IPS-18a (cell line): Measurements from ENCODE around the gene PSORS1C1.

Experiments
- H3K27ac ChIP-seq: one replicate; pipeline ENCODE4 v1.5.1; 2013; ENCODE audit warnings: low read length
- H3K27me3 ChIP-seq: one replicate; pipeline ENCODE4 v1.6.1; 2013; ENCODE audit warnings: mild to moderate bottlenecking, low read length; ENCODE audit not compliant: control insufficient read depth, insufficient read depth
- H3K36me3 ChIP-seq: one replicate; pipeline ENCODE4 v1.6.1; 2013; ENCODE audit warnings: low read depth, low read length; ENCODE audit not compliant: control insufficient read depth
- H3K4me1 ChIP-seq: one replicate; pipeline ENCODE4 v1.6.1; 2013; ENCODE audit warnings: low read depth, low read length; ENCODE audit not compliant: control insufficient read depth
- H3K4me3 ChIP-seq: one replicate; pipeline ENCODE4 v1.5.1; 2013; ENCODE audit warnings: low read length
- H3K9ac ChIP-seq: one replicate; pipeline ENCODE4 v1.6.1; 2013; ENCODE audit warnings: mild to moderate bottlenecking, low read length, moderate library complexity
- H3K9me3 ChIP-seq: one replicate; pipeline ENCODE4 v1.6.1; 2013; ENCODE audit warnings: low read depth, low read length; ENCODE audit not compliant: control insufficient read depth

PSORS1C1 gene

DNA sequence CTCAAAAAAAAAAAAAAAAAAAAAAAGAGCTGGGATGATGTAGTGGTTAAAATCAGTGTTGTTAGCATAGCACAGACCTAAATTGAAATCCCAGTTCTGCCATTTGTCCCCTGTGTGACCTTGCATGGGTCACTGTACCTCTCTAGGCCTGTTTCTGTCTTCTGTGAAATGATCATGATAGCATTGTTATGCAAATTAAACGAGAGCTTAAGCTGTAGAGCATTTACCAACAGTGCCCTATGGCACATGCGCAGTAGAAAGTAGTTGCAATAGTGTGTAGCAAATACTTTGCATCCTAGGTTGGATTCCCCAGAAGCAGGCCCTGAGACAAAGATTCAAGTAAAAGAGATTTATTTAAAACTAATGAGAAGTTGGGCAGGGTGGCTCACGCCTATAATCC, 17.0 kb downstream of the PSORS1C1 start:
- H3K9ac ChIP-seq = no peak overlapping the region
- H3K36me3 ChIP-seq = no peaks in the 10 kb centered on the region
- no peak overlapping the region for H3K4me3 ChIP-seq
- no peaks in the 10 kb centered on the region for H3K9me3 ChIP-seq
- peaks cover 4% of the 10 kb centered on the region for H3K4me1 ChIP-seq
- no peak overlapping the region for H3K27ac ChIP-seq
- no peaks in the 10 kb centered on the region for H3K27me3 ChIP-seq

DNA sequence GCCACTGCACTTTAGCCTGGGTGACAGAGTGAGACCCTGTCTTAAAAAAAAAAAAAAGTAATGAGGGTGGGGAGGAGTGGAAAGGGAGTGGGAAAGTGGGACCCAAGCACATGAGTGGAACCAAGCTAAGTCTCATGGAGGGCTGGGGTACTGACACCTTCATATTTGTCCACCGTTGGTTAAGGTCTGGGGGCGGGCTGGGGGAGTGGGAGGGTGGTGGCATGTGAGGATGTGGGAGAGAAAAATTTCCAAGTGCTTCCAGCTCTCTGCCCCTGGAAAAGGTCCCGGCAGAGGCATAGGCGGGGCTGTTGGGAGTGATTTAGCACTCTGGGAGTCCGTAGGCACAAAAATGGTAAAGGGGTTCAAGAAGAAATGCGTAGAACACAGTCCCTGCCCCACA, 18.2 kb downstream of the PSORS1C1 start:
- H3K27me3 ChIP-seq = no peaks in the 10 kb centered on the region
- H3K9ac ChIP-seq = no peak overlapping the region
- H3K9me3 ChIP-seq = no peaks in the 10 kb centered on the region

DNA sequence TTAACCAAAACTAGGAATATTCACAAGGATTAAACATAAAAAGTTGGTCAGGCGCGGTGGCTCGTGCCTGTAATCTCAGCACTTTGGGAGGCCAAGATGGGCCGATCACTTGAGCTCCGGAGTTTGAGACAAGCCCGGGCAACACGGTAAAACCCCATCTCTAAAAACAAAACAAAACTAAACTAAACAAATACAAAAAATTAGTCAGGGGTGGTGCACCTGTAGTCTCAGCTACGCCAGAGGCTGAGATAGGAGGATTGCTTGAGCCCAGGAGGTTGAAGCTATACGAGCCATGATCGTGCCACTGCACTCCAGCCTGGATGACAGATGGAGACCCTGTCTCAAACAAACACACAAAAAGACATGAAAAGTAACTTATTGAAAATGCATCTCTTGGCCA, 21.1 kb downstream of the PSORS1C1 start:
- Histone ChIP-seq H3K27me3 (no peaks in the 10 kb centered on the region), H3K4me3 (no peak overlapping the region), H3K9me3 (no peaks in the 10 kb centered on the region), H3K4me1 (peaks cover 18% of the 10 kb centered on the region), H3K36me3 (no peaks in the 10 kb centered on the region), H3K27ac (no peak overlapping the region), H3K9ac (no peak overlapping the region)

More for the DNA sequence above, 18.2 kb downstream of the PSORS1C1 start:
- Histone ChIP-seq H3K36me3 (no peaks in the 10 kb centered on the region), H3K27ac (no peak overlapping the region), H3K4me3 (no peak overlapping the region), H3K4me1 (peaks cover 7% of the 10 kb centered on the region)

DNA sequence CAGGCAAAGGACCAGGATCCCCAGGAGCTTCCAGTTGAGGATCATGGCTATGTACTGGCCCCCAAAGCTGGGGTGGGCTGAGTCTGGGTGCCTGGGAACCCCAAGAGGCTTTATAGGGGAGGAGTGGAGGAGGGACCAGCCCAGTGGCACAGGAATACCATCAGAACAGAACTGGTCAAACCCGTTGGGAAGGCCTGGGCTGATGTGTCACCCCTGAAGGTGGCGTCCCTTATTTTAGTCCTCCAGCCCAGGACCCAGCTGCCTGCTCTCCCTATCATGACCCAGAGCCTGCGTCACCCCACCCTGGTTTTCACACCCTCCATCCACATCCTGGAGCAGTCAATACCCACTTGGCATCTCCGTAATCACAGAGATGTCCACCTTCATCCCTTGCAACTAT, 24.4 kb downstream of the PSORS1C1 start, which contains the start of gene PSORS1C2:
TSS of gene PSORS1C2 (minus strand) at position 85 of the 400 bp plus-strand sequence. CDS start at position 45, 40 bp downstream.
- Histone ChIP-seq H3K27ac (no peak within 1 kb of the TSS), H3K4me3 (no peak within 1 kb of the TSS), H3K27me3 (no peaks in the 10 kb centered on the region), H3K9ac (no peak within 1 kb of the TSS), H3K9me3 (no peaks in the 10 kb centered on the region), H3K36me3 (peaks cover 6% of the 10 kb centered on the region), H3K4me1 (peaks cover 27% of the 10 kb centered on the region)

DNA sequence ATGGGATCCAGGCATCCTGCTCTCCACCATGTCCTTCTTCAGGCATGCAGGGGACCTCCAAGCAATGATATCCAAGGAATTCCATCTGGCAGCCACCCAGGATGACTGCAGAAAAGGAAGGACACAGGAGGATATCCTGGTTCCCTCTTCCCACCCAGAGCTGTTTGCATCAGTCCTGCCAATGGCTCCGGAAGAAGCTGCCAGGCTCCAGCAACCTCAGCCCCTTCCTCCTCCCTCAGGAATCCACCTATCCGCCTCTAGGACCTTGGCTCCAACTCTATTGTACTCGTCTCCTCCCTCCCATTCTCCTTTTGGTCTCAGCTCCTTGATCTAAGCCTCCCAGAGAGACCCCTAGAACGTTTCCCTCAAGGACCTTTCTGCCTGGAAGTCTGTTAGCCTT, 25.0 kb downstream of the PSORS1C1 start:
- Histone ChIP-seq H3K9ac (no peak overlapping the region), H3K4me1 (peaks cover 27% of the 10 kb centered on the region)

DNA sequence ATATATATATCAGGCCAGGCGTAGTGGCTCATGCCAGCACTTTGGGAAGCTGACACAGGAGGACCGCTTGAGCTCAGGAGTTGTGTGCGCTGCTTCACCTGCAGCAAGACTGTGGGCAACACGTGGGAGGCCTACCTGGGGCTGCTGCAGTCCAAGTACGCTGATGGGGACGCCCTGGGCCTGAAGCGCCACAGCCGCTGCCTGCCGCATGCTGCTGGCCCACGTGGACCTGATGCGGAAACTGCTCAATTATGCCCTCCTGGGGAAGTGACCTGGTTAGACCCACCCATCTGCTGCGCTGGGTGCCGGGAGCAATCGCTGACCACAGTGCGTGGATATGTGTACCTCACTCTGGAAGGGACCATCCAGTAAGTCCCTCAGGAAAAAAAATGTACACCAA, 26.0 kb downstream of the PSORS1C1 start:
- Histone ChIP-seq H3K4me1 (peaks cover 27% of the 10 kb centered on the region), H3K27ac (no peak overlapping the region), H3K36me3 (peaks cover 10% of the 10 kb centered on the region), H3K4me3 (no peak overlapping the region), H3K9me3 (no peaks in the 10 kb centered on the region), H3K27me3 (no peaks in the 10 kb centered on the region), H3K9ac (no peak overlapping the region)

More for the DNA sequence above, 25.0 kb downstream of the PSORS1C1 start:
- Histone ChIP-seq H3K9me3 (no peaks in the 10 kb centered on the region), H3K27me3 (no peaks in the 10 kb centered on the region), H3K27ac (no peak overlapping the region), H3K36me3 (peaks cover 6% of the 10 kb centered on the region), H3K4me3 (no peak overlapping the region)

DNA sequence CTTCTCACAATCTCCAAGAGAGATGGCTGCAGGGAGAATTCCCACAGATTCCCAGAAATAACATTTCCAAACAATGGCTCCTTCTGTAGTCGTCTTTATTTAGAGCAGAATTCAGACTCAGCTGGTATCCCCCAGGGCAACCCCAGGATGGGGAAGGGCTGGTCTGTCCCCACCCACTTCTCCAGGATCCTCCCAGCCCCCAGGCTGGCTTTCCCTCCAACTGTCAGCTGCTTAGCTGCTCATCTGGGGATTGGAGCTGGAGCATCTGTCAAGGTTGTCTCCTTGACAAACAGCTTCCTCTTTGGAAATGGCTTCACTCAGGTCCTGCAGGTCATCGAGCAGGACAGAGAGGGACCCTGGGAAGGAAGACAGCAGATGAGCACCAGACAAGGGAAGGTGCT, 27.8 kb downstream of the PSORS1C1 start:
- H3K4me1 ChIP-seq = peaks cover 27% of the 10 kb centered on the region
- peaks cover 14% of the 10 kb centered on the region for H3K36me3 ChIP-seq
- no peak overlapping the region for H3K27ac ChIP-seq

DNA sequence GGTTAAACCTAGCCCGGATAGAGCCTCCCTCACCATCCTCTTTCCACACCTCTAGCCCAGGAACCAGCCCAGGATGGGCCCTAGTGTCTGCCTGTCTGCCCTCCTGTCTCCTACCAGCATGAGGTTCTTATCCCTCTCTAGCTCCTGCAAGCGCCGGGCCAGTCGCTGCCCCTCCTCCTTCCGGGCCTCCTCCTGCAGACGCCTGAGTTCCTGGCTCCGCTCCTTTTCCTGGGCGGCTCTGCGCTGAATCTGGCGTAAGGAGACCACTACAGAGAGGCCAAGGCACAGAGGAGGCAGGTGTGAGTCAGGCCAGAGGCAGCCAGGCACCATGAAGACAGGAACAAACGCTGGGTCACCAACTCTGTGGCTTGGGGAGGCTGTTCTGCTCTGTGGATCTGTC, 28.5 kb downstream of the PSORS1C1 start:
- Histone ChIP-seq H3K4me3 (no peak overlapping the region), H3K4me1 (peaks cover 22% of the 10 kb centered on the region), H3K27me3 (no peaks in the 10 kb centered on the region), H3K9ac (no peak overlapping the region), H3K36me3 (peaks cover 16% of the 10 kb centered on the region), H3K9me3 (no peaks in the 10 kb centered on the region), H3K27ac (no peak overlapping the region)

More for the DNA sequence above, 27.8 kb downstream of the PSORS1C1 start:
- Histone ChIP-seq H3K9me3 (no peaks in the 10 kb centered on the region), H3K27me3 (no peaks in the 10 kb centered on the region), H3K4me3 (no peak overlapping the region), H3K9ac (no peak overlapping the region)

DNA sequence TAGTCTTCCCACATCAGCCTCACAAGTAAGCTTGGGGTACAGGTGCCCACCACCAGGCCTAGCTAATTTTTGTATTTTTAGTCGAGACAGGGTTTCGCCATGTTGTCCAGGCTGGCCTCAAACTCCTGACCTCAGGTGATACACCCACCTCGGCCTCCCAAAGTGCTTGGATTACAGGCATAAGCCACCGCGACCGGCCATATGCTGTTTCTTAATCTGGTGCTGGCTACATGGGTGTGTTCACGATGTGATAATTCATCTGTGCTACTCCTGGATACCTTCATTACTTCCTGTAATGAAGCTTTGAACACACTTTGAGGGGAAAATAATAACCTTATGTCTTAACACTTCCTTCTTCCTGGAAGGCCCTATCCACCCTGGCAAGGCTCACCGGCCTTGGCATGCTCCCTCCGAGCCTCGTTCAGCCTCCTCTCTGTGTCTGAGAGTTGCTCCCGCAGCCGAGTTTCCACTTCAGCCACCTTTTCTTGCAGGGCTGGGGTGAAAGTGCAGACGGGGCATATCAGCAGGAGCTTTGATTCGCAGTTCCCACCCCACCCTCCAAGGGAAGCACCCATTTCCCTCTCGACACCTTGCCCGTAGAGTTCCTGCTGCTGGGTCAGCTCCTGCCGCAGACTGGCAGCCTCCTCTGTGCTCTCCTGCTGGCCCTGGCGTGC, 29.8 kb downstream of the PSORS1C1 start:
- H3K27me3 ChIP-seq = no peaks in the 10 kb centered on the region
- H3K27ac ChIP-seq = no peak overlapping the region

DNA sequence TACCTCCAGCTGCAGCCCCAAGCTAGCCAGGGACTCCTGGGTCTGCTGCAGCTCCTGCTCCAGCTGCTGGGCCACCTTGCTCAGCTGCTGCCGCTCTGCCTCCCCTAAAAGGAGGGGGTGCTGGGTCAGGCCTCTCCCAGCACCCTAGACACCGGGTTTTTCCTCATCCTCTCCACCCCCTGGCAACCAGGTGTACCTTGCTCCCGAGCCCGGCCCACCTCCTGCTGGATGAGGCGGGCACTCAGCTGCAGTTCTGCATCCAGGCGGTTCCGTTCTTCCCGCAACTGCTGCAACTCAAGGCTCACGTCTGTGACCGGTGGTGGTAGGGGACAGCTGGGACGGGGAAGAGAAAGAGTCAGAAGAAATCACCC, 30.4 kb downstream of the PSORS1C1 start:
- peaks cover 27% of the 10 kb centered on the region for H3K36me3 ChIP-seq
- no peak overlapping the region for H3K4me3 ChIP-seq
- H3K9me3 ChIP-seq = no peaks in the 10 kb centered on the region
- H3K9ac ChIP-seq = no peak overlapping the region
- no peaks in the 10 kb centered on the region for H3K27me3 ChIP-seq
- peaks cover 14% of the 10 kb centered on the region for H3K4me1 ChIP-seq
- no peak overlapping the region for H3K27ac ChIP-seq

More for the DNA sequence above, 29.8 kb downstream of the PSORS1C1 start:
- peaks cover 23% of the 10 kb centered on the region for H3K36me3 ChIP-seq
- no peaks in the 10 kb centered on the region for H3K9me3 ChIP-seq
- H3K9ac ChIP-seq = no peak overlapping the region
- H3K4me3 ChIP-seq = no peak overlapping the region
- peaks cover 19% of the 10 kb centered on the region for H3K4me1 ChIP-seq

DNA sequence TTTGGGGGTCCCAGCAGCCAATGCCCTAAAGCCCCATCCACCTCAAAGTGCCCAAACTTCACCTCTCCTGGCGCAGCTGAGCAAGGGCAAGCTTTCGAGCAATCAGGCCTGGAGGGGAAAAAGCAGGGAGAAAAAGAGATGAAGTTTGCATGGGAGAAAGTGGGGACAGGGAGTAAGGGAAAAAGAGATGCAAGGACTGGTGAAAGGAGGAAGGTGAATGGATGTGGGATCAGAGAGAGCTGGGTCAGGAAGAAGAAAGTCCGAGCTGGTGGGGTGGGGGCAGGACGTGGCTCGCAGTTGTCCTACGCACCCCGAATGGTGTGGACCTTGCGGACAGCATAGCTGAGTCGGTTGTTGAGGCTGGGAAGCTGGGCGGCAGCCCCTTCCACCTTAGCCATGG, 30.8 kb downstream of the PSORS1C1 start:
- Histone ChIP-seq H3K9ac (no peak overlapping the region), H3K36me3 (peaks cover 31% of the 10 kb centered on the region)

DNA sequence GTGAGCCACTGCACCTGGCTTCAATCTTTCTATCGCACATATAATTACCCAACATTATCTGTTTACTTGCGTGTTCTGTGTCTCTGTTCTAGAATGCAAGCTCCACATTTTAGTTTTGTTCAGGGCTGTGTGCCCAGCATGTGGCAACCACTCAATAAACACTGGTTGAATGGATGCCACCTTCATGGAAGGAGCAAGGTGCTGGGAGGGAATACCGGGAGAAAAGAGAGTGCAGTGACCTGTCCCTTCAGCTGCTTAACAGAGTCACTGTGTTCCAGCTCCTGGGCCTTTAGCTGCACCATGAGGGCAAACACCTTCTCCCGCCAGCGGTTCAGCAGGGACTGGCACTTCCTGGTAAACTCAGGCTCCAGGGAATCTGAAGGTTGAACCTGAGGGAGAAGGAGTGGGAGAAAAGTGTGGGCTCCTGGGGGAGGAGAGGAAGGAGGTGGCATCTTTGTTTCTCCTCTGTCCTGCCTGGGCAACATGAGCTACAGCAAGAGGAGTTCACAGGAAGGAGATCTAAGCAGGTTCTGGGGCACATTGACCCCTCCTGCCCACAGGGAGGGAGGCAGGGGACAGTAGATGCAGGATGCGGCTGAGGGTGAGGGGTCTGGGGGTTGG, 35.3 kb downstream of the PSORS1C1 start:
- no peak overlapping the region for H3K27ac ChIP-seq
- peaks cover 32% of the 10 kb centered on the region for H3K36me3 ChIP-seq
- no peaks in the 10 kb centered on the region for H3K27me3 ChIP-seq
- H3K9ac ChIP-seq = no peak overlapping the region
- no peaks in the 10 kb centered on the region for H3K9me3 ChIP-seq
- no peak overlapping the region for H3K4me3 ChIP-seq
- H3K4me1 ChIP-seq = no peaks in the 10 kb centered on the region

More for the DNA sequence above, 30.8 kb downstream of the PSORS1C1 start:
- no peaks in the 10 kb centered on the region for H3K9me3 ChIP-seq
- no peak overlapping the region for H3K27ac ChIP-seq
- peaks cover 12% of the 10 kb centered on the region for H3K4me1 ChIP-seq
- H3K27me3 ChIP-seq = no peaks in the 10 kb centered on the region
- no peak overlapping the region for H3K4me3 ChIP-seq
